CD8-positive, alpha-beta memory T cell (primary cell): ENCODE results near the gene SPDYA. TPM values are rescaled to one million over a fixed set of nuclear protein-coding genes. Genes with fewer than 3 reads are reported as not detected.
"Not testable (repeated sequence)": the region's sequence is repeated elsewhere in the genome, so short reads cannot be mapped to it uniquely, and the experiment has no call there.

Experiments used
- CTCF ChIA-PET: fragments of 350-600 bp; sonication (Branson Sonifier 250); formaldehyde crosslinking; loops from one replicate; lab custom pipeline; 2021; ENCODE audit warnings: antibody characterized with exemption; lab: Charles Lee
- POLR2A ChIA-PET: fragments of 350-600 bp; sonication (Branson Sonifier 250); formaldehyde crosslinking; loops from one replicate; lab custom pipeline; 2021; ENCODE audit warnings: antibody characterized with exemption; lab: Charles Lee
- DNase-seq, 5 donors: peaks; one replicate each; pipeline versions ENCODE4 v3.0.0 to v3.0.0-alpha.2; 2020 to 2022; ENCODE audit warnings: mixed read lengths in 1 of 5
- H3K27ac ChIP-seq: one replicate; pipeline ENCODE4 v1.7.0; 2013; ENCODE audit warnings: low read depth, mild to moderate bottlenecking, low read length, moderate library complexity
- H3K27me3 ChIP-seq: 2 replicates; pipeline ENCODE4 v1.7.0; 2013; ENCODE audit warnings: low read length, mild to moderate bottlenecking; ENCODE audit not compliant: insufficient read depth, poor library complexity, severe bottlenecking
- H3K36me3 ChIP-seq: 2 replicates; pipeline ENCODE4 v1.7.0; 2013; ENCODE audit warnings: mild to moderate bottlenecking, low read length, moderate library complexity; ENCODE audit not compliant: insufficient read depth
- H3K4me1 ChIP-seq: 2 replicates; pipeline ENCODE4 v1.7.0; 2013; ENCODE audit warnings: mild to moderate bottlenecking, low read length, moderate library complexity; ENCODE audit not compliant: insufficient read depth
- H3K4me3 ChIP-seq: 2 replicates; pipeline ENCODE4 v1.7.0; 2013; ENCODE audit warnings: mild to moderate bottlenecking, low read length
- H3K9me3 ChIP-seq: 2 replicates; pipeline ENCODE4 v1.7.0; 2013; ENCODE audit warnings: mild to moderate bottlenecking, low read length
- H3K27ac Mint-ChIP-seq, 8 donors: one replicate each; pipeline ENCODE4 v1.8.0; 2020 to 2021; ENCODE audit warnings: mixed read lengths in 8 of 8, mild to moderate bottlenecking in 6 of 8, inconsistent platforms in 3 of 8, moderate library complexity in 3 of 8
- H3K27me3 Mint-ChIP-seq, 2 donors: one replicate each; pipeline ENCODE4 v1.8.0; 2020 to 2021; ENCODE audit warnings: mixed read lengths in 2 of 2, mild to moderate bottlenecking in 1 of 2, moderate library complexity in 1 of 2
- H3K36me3 Mint-ChIP-seq, 3 donors: one replicate each; pipeline ENCODE4 v1.8.0; 2020 to 2021; ENCODE audit warnings: mixed read lengths in 3 of 3, inconsistent platforms in 1 of 3, mild to moderate bottlenecking in 1 of 3
- H3K4me1 Mint-ChIP-seq, 3 donors: one replicate each; pipeline ENCODE4 v1.8.0; 2020 to 2021; ENCODE audit warnings: mixed read lengths in 3 of 3, inconsistent platforms in 1 of 3, mild to moderate bottlenecking in 1 of 3
- H3K4me3 Mint-ChIP-seq, 7 donors: one replicate each; pipeline ENCODE4 v1.8.0; 2020 to 2021; ENCODE audit warnings: mixed read lengths in 7 of 7, mild to moderate bottlenecking in 6 of 7, moderate library complexity in 4 of 7, inconsistent platforms in 2 of 7
- H3K9me3 Mint-ChIP-seq, 5 donors: one replicate each; pipeline ENCODE4 v1.8.0; 2020 to 2022; ENCODE audit warnings: mixed read lengths in 5 of 5, mild to moderate bottlenecking in 3 of 5, moderate library complexity in 2 of 5, inconsistent platforms in 1 of 5
- polyA plus RNA-seq: library from polyadenylated mRNA; unstranded; fragments of 300-500 nt; fragmentation: Illumina TruSeq; gene quantifications from one replicate; pipeline ENCODE4 v1.2.3, GENCODE V29; 2021
- total RNA-seq, 2 experiments: library from RNA; stranded (reverse); gene quantifications; one replicate each; pipeline ENCODE4 v1.2.3, GENCODE V29; 2021

SPDYA gene
- total and polyA plus RNA-seq, 3 experiments from 2014 or later = 0.61 to 0.84 (median 0.83) TPM

DNA sequence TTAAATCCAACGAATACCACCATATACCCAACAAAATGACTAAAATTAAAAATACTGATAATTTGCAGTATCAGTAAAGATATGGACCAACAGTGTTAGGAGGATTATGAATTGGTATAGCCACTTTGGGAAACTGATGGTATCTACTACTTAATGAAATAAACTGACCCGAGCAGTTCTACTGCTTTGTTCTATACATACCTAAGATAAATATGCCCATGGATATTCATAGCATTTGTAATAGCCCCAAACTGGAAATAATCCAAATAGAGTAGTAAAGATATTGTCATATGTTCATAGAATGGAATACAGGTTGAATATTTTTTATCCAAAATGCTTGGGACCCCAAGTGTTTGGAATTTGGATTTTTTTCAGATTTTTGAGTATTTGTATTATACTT lies 38.3 kb upstream of the SPDYA start:
- H3K36me3 Mint-ChIP-seq = peaks cover 0 to 28% (median 0%) of the 10 kb centered on the region in 3 donors
- no peaks in the 10 kb centered on the region for H3K9me3 Mint-ChIP-seq
- H3K27ac ChIP-seq = no peak overlapping the region
- peaks cover 50% of the 10 kb centered on the region for H3K4me1 ChIP-seq
- H3K4me1 Mint-ChIP-seq = peaks cover 74 to 92% (median 90%) of the 10 kb centered on the region in 3 donors
- H3K27me3 Mint-ChIP-seq = no peaks in the 10 kb centered on the region
- POLR2A ChIA-PET = no interaction called here
- peaks cover 2% of the 10 kb centered on the region for H3K36me3 ChIP-seq
- no peaks in the 10 kb centered on the region for H3K9me3 ChIP-seq
- no peaks in the 10 kb centered on the region for H3K27me3 ChIP-seq
- no peak overlapping the region for H3K4me3 ChIP-seq
- peak overlapping the region in 3 of 8 donors; percentile 0 to 41 (median 3) for H3K27ac Mint-ChIP-seq
- H3K4me3 Mint-ChIP-seq = peak overlapping the region in 1 of 7 donors; percentile 28
- CTCF ChIA-PET = no interaction called here
- DNase-seq = no peak

DNA sequence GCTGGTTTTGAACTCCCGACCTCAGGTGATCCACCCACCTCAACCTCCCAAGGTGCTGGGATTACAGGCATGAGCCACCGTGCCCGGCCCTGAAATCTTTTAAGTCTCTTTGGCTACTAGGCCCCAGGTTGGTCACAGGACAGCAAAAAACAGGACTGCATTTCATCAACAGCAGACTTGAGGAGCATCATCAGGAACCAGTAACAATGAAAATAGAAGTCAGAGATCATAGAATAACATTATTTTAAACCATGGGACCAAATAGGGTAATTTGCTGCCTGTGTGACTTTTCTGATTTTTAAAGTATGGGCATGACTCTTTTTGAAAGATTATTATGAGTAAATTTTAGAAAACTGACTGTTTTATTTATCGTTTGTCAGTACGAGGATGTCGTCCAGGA lies 34.2 kb upstream of the SPDYA start:
- Mint-ChIP-seq H3K36me3 (peaks cover 3 to 56% (median 4%) of the 10 kb centered on the region in 3 donors), H3K9me3 (no peaks in the 10 kb centered on the region), H3K4me1 (peaks cover 46 to 58% (median 51%) of the 10 kb centered on the region in 3 donors), H3K4me3 (no peak overlapping the region), H3K27me3 (no peaks in the 10 kb centered on the region), H3K27ac (peak overlapping the region in 3 of 8 donors; percentile 13 to 58 (median 57))
- Histone ChIP-seq H3K27me3 (no peaks in the 10 kb centered on the region), H3K36me3 (peaks cover 28% of the 10 kb centered on the region), H3K9me3 (no peaks in the 10 kb centered on the region), H3K27ac (no peak overlapping the region), H3K4me1 (peaks cover 23% of the 10 kb centered on the region), H3K4me3 (no peak overlapping the region)
- CTCF ChIA-PET = interaction anchor here (1.0 to 1.2 kb wide), 2 partner anchors 8 to 183 kb away, joined by 3 read pairs; no protein-coding TSS in a partner anchor
- POLR2A ChIA-PET = no interaction called here
- DNase-seq = no peak

DNA sequence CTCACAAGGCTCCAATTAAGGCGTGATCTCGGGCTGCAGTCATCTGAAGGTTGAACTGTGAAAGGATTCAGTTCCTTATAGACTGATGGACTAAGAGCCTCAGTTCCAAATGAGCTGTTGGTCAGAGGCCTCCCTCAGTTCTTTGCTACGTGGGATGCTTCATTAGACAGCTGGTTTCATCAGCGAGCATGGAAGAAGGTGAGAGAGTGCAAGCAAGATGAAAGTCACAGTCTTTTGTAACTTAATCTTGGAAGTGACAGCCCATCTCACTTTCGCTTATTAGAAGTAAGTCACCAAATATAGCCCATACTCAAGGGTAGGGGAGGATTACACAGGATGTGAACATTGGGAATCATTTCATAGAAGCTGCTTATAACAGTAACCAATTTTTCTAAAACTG lies 32.2 kb upstream of the SPDYA start:
- Mint-ChIP-seq H3K27me3 (no peaks in the 10 kb centered on the region), H3K4me1 (peaks cover 31 to 39% (median 32%) of the 10 kb centered on the region in 3 donors), H3K4me3 (no peak overlapping the region), H3K36me3 (peaks cover 5 to 72% (median 10%) of the 10 kb centered on the region in 3 donors), H3K27ac (peak overlapping the region in 3 of 8 donors; percentile 29 to 56 (median 46)), H3K9me3 (no peaks in the 10 kb centered on the region)
- no peak overlapping the region for H3K27ac ChIP-seq
- POLR2A ChIA-PET = no interaction called here
- H3K4me3 ChIP-seq = no peak overlapping the region
- no peaks in the 10 kb centered on the region for H3K9me3 ChIP-seq
- CTCF ChIA-PET = interaction anchor here (0.8 kb wide), 1 partner anchor 184 kb away, joined by 4 read pairs; no protein-coding TSS in a partner anchor
- H3K4me1 ChIP-seq = peaks cover 10% of the 10 kb centered on the region
- H3K36me3 ChIP-seq = peaks cover 37% of the 10 kb centered on the region
- no peaks in the 10 kb centered on the region for H3K27me3 ChIP-seq
- DNase-seq = no peak

DNA sequence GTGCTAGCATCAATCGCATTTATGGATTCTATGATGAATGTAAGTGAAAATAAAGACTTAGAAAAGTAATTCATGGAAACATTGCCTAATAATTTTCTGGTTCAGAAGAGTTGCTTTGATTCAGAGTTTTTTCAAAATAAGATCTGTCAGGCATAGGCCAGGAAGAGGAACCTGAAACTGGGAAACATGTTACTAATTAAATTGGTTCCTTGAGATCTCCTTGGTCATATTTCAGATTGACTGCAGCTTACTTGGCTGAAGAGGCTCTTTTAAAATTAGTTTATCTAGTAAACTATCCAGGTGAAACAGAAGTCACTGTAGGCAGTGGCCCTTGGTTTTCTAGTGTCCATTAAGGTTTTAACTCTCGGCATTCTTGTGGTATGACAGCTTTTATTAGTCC lies 31.6 kb upstream of the SPDYA start:
- Mint-ChIP-seq H3K4me3 (no peak overlapping the region), H3K9me3 (no peaks in the 10 kb centered on the region), H3K4me1 (peaks cover 25 to 33% (median 26%) of the 10 kb centered on the region in 3 donors), H3K36me3 (peaks cover 5 to 75% (median 12%) of the 10 kb centered on the region in 3 donors), H3K27ac (no peak overlapping the region), H3K27me3 (no peaks in the 10 kb centered on the region)
- CTCF ChIA-PET = interaction anchor here (0.8 kb wide), 1 partner anchor 185 kb away, joined by 4 read pairs; no protein-coding TSS in a partner anchor
- H3K27ac ChIP-seq = no peak overlapping the region
- peaks cover 37% of the 10 kb centered on the region for H3K36me3 ChIP-seq
- no peak overlapping the region for H3K4me3 ChIP-seq
- POLR2A ChIA-PET = no interaction called here
- H3K27me3 ChIP-seq = no peaks in the 10 kb centered on the region
- peaks cover 8% of the 10 kb centered on the region for H3K4me1 ChIP-seq
- DNase-seq = no peak
- no peaks in the 10 kb centered on the region for H3K9me3 ChIP-seq

DNA sequence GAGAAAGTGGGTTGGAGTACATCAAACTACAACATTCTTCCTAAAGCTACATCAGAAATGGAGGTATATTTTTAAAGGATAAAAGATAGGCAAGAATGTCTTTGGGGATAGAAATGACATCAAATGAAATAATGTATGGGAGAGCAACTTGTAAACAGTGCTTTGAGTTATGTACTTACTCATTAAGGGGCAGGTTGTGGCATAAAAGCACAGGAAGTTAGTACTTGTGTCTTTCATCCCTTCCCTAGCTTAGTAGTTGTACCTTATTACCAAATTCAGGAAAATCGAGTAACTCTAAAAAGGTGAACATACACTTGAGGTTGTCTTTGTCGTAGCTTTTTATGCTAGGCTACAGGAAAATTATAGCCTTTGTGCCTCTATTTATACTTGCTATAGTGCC lies 30.1 kb upstream of the SPDYA start:
- H3K27ac Mint-ChIP-seq = no peak overlapping the region
- CTCF ChIA-PET = interaction anchor here (0.9 kb wide), 1 partner anchor 23 kb away, joined by 3 read pairs; no protein-coding TSS in a partner anchor
- H3K36me3 ChIP-seq = peaks cover 40% of the 10 kb centered on the region

DNA sequence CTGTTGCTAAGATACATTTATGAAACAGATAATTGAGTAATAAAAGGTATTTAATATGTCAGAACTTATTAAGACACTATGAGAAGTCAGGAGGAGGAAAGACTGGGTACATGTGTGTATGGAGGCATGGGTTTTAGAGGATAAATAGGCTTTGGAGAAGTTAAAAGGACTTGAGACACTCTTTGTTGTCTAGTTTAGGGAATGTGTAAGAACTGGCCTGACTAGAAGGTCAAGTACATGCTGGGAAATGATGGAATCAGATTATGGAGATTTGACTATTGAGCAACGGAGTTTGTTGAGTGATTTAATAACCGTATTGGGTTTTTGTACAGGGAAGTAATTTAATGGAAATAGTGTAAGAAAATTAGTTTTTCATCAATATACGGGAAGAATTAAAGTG lies 28.2 kb upstream of the SPDYA start:
- H3K27me3 ChIP-seq = no peaks in the 10 kb centered on the region
- H3K27ac Mint-ChIP-seq = no peak overlapping the region

More for the DNA sequence above, 30.1 kb upstream of the SPDYA start:
- DNase-seq = no peak
- Mint-ChIP-seq H3K27me3 (no peaks in the 10 kb centered on the region), H3K9me3 (no peaks in the 10 kb centered on the region), H3K4me3 (no peak overlapping the region), H3K4me1 (peaks cover 13 to 21% (median 17%) of the 10 kb centered on the region in 3 donors), H3K36me3 (peaks cover 5 to 80% (median 12%) of the 10 kb centered on the region in 3 donors)
- H3K27ac ChIP-seq = no peak overlapping the region
- no peaks in the 10 kb centered on the region for H3K27me3 ChIP-seq
- no peak overlapping the region for H3K4me3 ChIP-seq
- peaks cover 5% of the 10 kb centered on the region for H3K4me1 ChIP-seq
- POLR2A ChIA-PET = no interaction called here
- no peaks in the 10 kb centered on the region for H3K9me3 ChIP-seq

DNA sequence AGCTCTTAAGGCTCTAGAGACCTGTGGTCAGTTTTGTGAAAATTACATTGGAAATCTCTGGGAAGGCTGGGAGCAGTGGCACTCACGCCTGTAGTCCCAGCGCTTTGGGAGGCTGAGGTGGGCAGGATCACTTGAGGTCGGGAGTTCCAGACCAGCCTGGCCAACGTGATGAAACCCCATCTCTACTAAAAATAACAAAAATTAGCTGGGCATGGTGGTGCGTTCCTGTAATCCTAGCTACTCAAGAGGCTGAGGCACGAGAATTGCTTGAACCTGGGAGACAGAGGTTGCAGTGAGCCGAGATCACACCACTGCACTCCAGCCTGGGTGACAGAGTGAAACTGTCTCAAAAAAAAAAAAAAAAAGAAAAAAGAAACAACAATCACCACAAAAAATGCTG lies 26.1 kb upstream of the SPDYA start:
- H3K27me3 Mint-ChIP-seq, H3K9me3 Mint-ChIP-seq, H3K27me3 ChIP-seq, H3K4me1 ChIP-seq, H3K27ac ChIP-seq, H3K4me3 ChIP-seq, POLR2A ChIA-PET, DNase-seq, H3K4me1 Mint-ChIP-seq, H3K9me3 ChIP-seq: not testable (repeated sequence)
- CTCF ChIA-PET = interaction anchor here (1.1 to 2.2 kb wide), 2 partner anchors 9 to 190 kb away, joined by 3 to 8 read pairs; no protein-coding TSS in a partner anchor
- H3K36me3 ChIP-seq = peaks cover 44% of the 10 kb centered on the region
- peak overlapping the region in 1 of 8 donors; percentile 26 for H3K27ac Mint-ChIP-seq
- peaks cover 5 to 76% (median 22%) of the 10 kb centered on the region in 3 donors for H3K36me3 Mint-ChIP-seq
- H3K4me3 Mint-ChIP-seq = peak overlapping the region in 1 of 7 donors; percentile 40

More for the DNA sequence above, 28.2 kb upstream of the SPDYA start:
- Histone ChIP-seq H3K4me3 (no peak overlapping the region), H3K4me1 (no peaks in the 10 kb centered on the region), H3K27ac (no peak overlapping the region), H3K9me3 (no peaks in the 10 kb centered on the region), H3K36me3 (peaks cover 41% of the 10 kb centered on the region)
- peaks cover 0 to 9% (median 7%) of the 10 kb centered on the region in 3 donors for H3K4me1 Mint-ChIP-seq
- DNase-seq = no peak
- ChIA-PET CTCF (interaction anchor here (1.0 kb wide), 1 partner anchor 216 kb away, joined by 4 read pairs; no protein-coding TSS in a partner anchor), POLR2A (no interaction called here)
- peaks cover 5 to 76% (median 13%) of the 10 kb centered on the region in 3 donors for H3K36me3 Mint-ChIP-seq
- H3K4me3 Mint-ChIP-seq = no peak overlapping the region
- H3K9me3 Mint-ChIP-seq = no peaks in the 10 kb centered on the region
- H3K27me3 Mint-ChIP-seq = no peaks in the 10 kb centered on the region

DNA sequence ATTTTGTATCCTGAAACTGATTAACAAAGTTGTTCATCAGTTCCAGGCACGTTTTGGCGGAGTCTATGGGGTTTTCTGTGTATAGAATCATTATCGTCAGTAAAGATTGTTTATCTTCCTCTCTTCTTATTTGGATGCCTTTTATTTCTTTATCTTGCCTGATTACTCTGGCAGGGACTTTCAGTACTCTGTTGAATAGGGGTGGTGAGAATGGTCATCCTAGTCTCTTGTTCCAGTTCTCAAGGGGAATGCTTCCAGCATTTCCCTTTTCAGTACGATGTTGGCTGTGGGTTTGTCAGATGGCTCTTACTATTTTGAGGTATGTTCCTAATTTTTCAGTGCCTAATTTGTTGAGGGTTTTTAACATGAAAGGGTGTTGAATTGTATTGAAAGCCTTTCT lies 14.0 kb upstream of the SPDYA start:
- Histone ChIP-seq H3K27me3 (no peaks in the 10 kb centered on the region), H3K4me3 (no peak overlapping the region), H3K9me3 (no peaks in the 10 kb centered on the region), H3K36me3 (peaks cover 19% of the 10 kb centered on the region), H3K27ac (no peak overlapping the region), H3K4me1 (no peaks in the 10 kb centered on the region)
- CTCF ChIA-PET = interaction anchor here (1.0 kb wide), 1 partner anchor 8 kb away, joined by 4 read pairs; no protein-coding TSS in a partner anchor
- Mint-ChIP-seq H3K4me3 (no peak overlapping the region), H3K9me3 (peaks cover 0 to 5% (median 0%) of the 10 kb centered on the region in 5 donors), H3K27me3 (no peaks in the 10 kb centered on the region), H3K4me1 (peaks cover 30 to 43% (median 31%) of the 10 kb centered on the region in 3 donors), H3K36me3 (peaks cover 23 to 85% (median 27%) of the 10 kb centered on the region in 3 donors), H3K27ac (peak overlapping the region in 2 of 8 donors; percentile 5 to 32)
- POLR2A ChIA-PET = no interaction called here
- DNase-seq = no peak
